ENCODE measurements around the gene FGF6.

Gene FGF6

DNA sequence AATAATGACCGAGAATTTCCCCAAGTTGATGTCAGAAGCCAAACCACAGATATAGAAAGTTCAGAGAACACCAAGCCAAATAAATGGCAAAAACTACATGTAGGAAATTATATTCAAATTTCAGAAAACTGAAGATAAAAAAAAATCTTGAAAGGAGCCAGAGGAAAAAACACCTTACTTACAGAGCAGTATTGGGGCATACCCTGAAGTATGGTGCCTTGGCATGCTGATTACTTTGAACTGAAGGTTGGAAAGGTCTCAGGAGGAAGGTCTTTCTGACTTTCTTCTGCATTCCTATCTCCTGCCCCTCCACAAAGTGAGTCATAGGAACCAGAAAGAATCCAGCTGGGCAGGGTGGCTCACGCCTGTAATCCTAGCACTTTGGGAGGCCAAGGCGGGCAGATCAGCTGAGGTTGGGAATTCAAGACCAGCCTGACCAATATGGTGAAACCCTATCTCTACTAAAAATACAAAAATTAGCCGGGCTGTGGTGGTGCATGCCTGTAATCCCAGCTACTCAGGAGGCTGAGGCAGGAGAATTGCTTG, 8.8 kb upstream of the FGF6 start:
- TF ChIP-seq, protein P1, sequence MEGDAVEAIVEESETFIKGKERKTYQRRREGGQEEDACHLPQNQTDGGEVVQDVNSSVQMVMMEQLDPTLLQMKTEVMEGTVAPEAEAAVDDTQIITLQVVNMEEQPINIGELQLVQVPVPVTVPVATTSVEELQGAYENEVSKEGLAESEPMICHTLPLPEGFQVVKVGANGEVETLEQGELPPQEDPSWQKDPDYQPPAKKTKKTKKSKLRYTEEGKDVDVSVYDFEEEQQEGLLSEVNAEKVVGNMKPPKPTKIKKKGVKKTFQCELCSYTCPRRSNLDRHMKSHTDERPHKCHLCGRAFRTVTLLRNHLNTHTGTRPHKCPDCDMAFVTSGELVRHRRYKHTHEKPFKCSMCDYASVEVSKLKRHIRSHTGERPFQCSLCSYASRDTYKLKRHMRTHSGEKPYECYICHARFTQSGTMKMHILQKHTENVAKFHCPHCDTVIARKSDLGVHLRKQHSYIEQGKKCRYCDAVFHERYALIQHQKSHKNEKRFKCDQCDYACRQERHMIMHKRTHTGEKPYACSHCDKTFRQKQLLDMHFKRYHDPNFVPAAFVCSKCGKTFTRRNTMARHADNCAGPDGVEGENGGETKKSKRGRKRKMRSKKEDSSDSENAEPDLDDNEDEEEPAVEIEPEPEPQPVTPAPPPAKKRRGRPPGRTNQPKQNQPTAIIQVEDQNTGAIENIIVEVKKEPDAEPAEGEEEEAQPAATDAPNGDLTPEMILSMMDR (IDR thresholded peaks at IDR 0.05; ENCODE audit: low read depth, low read length), result no peak

DNA sequence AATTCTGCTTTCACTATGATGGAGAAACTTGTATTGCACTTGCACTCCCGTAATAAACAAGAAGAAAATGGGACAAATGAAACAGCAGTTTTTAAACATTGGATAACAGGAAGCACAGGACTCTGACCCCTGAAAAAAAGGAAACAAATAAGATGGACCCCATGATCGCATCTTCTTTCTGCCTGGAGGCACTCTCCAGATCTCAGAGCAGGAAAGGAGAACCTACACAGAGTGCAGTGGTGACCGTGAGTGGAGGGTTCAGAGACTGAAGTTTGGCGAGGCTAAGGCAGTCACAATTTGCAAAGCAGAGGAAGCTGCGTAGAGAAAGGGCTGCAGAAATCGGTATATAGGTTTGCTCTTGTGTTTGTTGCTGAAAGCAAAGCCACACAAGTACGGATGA, 6.1 kb upstream of the FGF6 start:
- DNase-seq (ENCODE audit: extremely low read depth, low read depth), result no peak
- TF ChIP-seq, protein P1 (IDR thresholded peaks at IDR 0.05; ENCODE audit: low read depth, low read length), result no peak

More for the DNA sequence above, 8.8 kb upstream of the FGF6 start:
- no peak for DNase-seq (ENCODE audit: extremely low read depth, low read depth)

DNA sequence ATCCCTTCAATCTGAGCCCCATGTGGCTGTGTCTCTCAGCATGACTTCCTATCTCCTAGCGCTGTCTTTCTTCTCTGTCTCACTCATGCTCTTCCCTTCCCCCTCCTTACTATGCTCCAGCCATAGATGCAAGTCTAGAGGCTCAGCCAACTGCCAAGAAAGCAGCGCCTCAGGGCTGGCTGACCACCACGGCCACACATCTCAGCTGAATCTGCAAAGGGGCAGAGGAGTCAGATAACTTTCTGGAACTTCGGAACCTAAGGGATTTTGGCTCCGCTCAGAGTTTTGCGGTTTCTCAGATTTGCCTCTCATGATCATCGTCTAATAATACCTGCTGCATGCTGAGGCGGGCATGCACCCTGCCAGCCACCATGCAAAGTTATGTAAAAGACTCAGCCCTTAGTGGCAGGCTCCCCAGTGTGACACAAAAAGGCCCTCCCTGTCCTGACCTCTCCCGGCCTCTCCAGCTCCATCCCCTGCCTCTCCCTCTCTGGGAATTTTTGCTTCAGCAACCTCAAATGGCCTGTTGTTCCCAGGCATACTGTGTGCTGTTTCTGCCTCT, 5.0 kb upstream of the FGF6 start:
- TF ChIP-seq, protein P1 (IDR thresholded peaks at IDR 0.05; ENCODE audit: low read depth, low read length), result no peak
- no peak for DNase-seq (ENCODE audit: extremely low read depth, low read depth)

DNA sequence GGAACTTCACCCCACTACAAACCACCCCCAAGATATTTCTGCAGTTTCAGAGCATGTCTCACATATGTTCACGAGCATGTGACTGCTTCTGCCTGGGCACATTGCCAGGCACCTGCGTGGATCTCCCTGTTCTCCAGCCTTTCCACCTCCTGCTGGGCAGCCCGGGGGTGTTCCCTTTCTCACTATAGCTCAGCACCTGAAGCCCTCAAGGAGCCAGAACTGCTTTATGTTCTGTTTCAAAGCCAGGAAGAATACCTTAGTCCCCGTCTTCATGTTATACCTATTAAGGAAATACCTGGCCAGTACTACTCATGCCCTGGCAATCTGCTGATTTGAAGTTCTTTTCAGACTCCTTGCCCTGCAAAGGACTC, 4.2 kb upstream of the FGF6 start:
- no peak for DNase-seq (ENCODE audit: extremely low read depth, low read depth)
- TF ChIP-seq, protein P1 (IDR thresholded peaks at IDR 0.05; ENCODE audit: low read depth, low read length), result no peak

DNA sequence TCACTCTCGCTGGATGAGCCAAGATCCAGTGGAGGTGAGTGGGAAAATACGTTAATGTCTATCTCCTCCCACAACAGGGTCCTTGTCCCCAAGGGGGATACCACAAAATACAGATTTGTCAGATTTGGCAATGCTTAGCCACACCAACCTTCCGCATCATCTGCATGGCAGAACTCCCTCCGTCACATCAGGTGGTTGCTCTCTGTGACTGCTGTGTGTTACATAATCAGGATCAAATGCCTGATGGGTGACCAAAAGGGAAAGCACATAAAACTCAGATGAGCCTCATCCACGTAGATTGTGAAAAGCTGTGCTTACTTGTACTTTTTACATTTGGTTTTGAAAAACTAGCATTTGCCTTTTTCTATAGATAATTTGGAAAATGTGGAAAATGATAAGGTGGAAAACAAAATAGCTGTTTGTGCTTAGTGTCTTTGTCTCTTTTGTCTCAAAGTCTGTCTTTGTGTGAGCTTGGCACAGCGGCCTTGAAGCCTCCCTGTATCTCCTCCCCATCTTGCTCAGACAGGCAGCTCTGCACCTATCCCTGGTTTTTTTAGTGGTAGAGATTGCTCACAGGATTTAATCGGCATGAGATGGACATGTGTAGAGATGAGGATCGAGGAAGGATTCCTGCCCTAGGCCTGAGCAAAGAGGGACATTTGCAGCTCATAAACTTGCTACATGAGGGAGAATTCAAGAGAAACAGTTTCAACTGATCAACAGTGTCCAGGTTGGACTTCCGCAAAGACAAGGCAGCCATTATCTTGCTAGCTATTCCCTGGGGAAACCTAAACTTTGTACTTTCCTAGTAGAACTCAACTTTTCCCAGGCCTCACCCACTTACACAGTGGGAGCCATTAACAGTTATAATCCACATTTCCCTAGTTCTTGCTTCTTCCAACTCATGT, 3.6 kb upstream of the FGF6 start:
- TF ChIP-seq, protein P1 (IDR thresholded peaks at IDR 0.05; ENCODE audit: low read depth, low read length), result no peak
- DNase-seq (ENCODE audit: extremely low read depth, low read depth), result no peak

DNA sequence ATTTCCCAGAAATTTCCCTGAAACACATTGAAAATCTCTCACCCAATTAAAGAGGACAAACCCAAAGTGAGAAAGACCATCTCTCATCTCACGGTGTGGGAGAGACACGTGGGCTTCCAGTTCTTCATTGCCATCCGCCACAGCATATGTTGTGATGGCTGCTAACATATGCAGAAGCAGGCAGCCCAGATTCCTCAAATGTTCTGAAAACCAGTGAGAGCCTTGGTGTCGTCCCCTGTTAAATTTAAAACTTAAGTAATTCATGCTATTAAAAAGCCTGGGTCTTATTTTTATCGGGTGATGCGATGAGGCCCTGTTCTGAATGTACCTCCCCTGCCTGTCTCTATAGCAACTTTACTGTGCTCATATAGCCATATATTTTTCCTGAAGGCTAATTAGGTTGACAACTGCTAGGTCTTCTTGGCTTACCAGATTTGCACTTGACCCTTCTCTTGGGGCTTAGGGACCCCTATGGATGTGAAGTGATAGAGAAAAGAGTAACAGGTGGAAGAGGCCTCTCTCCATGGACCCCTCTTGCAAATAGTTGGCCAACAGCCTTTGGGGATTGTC, 2.8 kb upstream of the FGF6 start:
- no peak for DNase-seq (ENCODE audit: extremely low read depth, low read depth)

More for the DNA sequence above, 2.8 kb upstream of the FGF6 start:
- TF ChIP-seq, protein P1 (IDR thresholded peaks at IDR 0.05; ENCODE audit: low read depth, low read length), result no peak

All from AG09319 (cell line).